ENCODE measurements around the gene PKD2L1.

GRCh38 chr10:100356067-100357017, 26.3 kb upstream of the PKD2L1 start:
- TF ChIP-seq EZH2 (IDR thresholded peaks at IDR 0.05; ENCODE audit: borderline replicate concordance, low read depth, low read length, severe bottlenecking) (no peak), CTCF (IDR thresholded peaks at IDR 0.05; ENCODE audit: borderline replicate concordance, extremely low read depth, low read length, poor library complexity, severe bottlenecking) (no peak)
